ENCODE data around the gene MED22. TPM values are rescaled to one million over a fixed set of nuclear protein-coding genes. Genes with fewer than 3 reads are reported as not detected.
A peak's percentile ranks its signal among the peaks of the same experiment; 100 is the strongest.
"Not testable (repeated sequence)": the region's sequence is repeated elsewhere in the genome, so short reads cannot be mapped to it uniquely, and the experiment has no call there.

MED22 gene
- total RNA-seq, 1 donor from 2014 or later: 52.2 TPM

- Histone ChIP-seq H3K4me1 (peaks cover 11 to 19% of the 10 kb centered on the region in 2 donors), H3K4me3 (peak within 1 kb of the TSS; percentile 80 to 91), H3K27me3 (no peaks in the 10 kb centered on the region), H3K9me3 (no peaks in the 10 kb centered on the region), H3K36me3 (peaks cover 38 to 56% of the 10 kb centered on the region in 2 donors), H3K27ac (peak within 1 kb of the TSS; percentile 50 to 57)
- no peak for TF ChIP-seq CTCF (IDR thresholded peaks at IDR 0.05)
- DNase-seq (ENCODE audit: low spot score in 2 of 2): peak; percentile 46 to 93
- intact Hi-C loops (cut with DNase I): loop anchor here (1.0 to 5.0 kb wide), 5 partner anchors 12 to 689 kb away; partner anchors contain the start of genes BRD3OS, GTF3C5, MED22 and RPL7A
Observed at GRCh38 chr9:133335924-133336811, 11.8 kb downstream of the MED22 start, which contains the start of gene SURF6. Gene SURF6 (minus strand): TSS chr9:133336188. CDS start chr9:133336132, 56 bp downstream.

GRCh38 chr9:133334888-133335287 lies 13.0 kb downstream of the MED22 start:
- H3K36me3 ChIP-seq: peaks cover 37 to 52% of the 10 kb centered on the region in 2 donors
- not testable (repeated sequence) for H3K27ac ChIP-seq

GRCh38 chr9:133334161-133334560 lies 13.8 kb downstream of the MED22 start:
- Histone ChIP-seq H3K27me3 (no peaks in the 10 kb centered on the region), H3K9me3 (no peaks in the 10 kb centered on the region), H3K36me3 (peaks cover 37 to 45% of the 10 kb centered on the region in 2 donors), H3K27ac (no peak overlapping the region), H3K4me3 (no peak overlapping the region), H3K4me1 (peaks cover 11 to 19% of the 10 kb centered on the region in 2 donors)
- no peak for DNase-seq (ENCODE audit: low spot score in 2 of 2)
- intact Hi-C loops (cut with DNase I): no loop called here
- TF ChIP-seq CTCF (IDR thresholded peaks at IDR 0.05): no peak

More at GRCh38 chr9:133334888-133335287, 13.0 kb downstream of the MED22 start:
- H3K9me3 ChIP-seq; DNase-seq (ENCODE audit: low spot score in 2 of 2); H3K27me3 ChIP-seq: not testable (repeated sequence)
- intact Hi-C loops (cut with DNase I): loop anchor here (5.0 kb wide), 1 partner anchor 303 kb away; the partner anchor contains the start of gene GTF3C5
- peak overlapping the region; percentile 80 to 91 for H3K4me3 ChIP-seq
- H3K4me1 ChIP-seq: peaks cover 11 to 19% of the 10 kb centered on the region in 2 donors

- intact Hi-C loops (cut with DNase I): no loop called here
- peak in 1 of 2 donors; percentile 51 for DNase-seq (ENCODE audit: low spot score in 2 of 2)
Observed at GRCh38 chr9:133333566-133333965, 14.4 kb downstream of the MED22 start.

GRCh38 chr9:133333011-133333410 lies 14.9 kb downstream of the MED22 start:
- no peak overlapping the region for H3K4me3 ChIP-seq
- peaks cover 11 to 19% of the 10 kb centered on the region in 2 donors for H3K4me1 ChIP-seq
- peaks cover 37 to 42% of the 10 kb centered on the region in 2 donors for H3K36me3 ChIP-seq
- DNase-seq (ENCODE audit: low spot score in 2 of 2): no peak
- no peak for TF ChIP-seq CTCF (IDR thresholded peaks at IDR 0.05)
- H3K27ac ChIP-seq: no peak overlapping the region
- no peaks in the 10 kb centered on the region for H3K27me3 ChIP-seq
- H3K9me3 ChIP-seq: no peaks in the 10 kb centered on the region
- intact Hi-C loops (cut with DNase I): no loop called here

More at GRCh38 chr9:133333566-133333965, 14.4 kb downstream of the MED22 start:
- no peak for TF ChIP-seq CTCF (IDR thresholded peaks at IDR 0.05)
- Histone ChIP-seq H3K4me3 (no peak overlapping the region), H3K4me1 (peaks cover 11 to 19% of the 10 kb centered on the region in 2 donors), H3K27ac (no peak overlapping the region), H3K36me3 (peaks cover 37 to 42% of the 10 kb centered on the region in 2 donors), H3K9me3 (no peaks in the 10 kb centered on the region), H3K27me3 (no peaks in the 10 kb centered on the region)

- intact Hi-C loops (cut with DNase I): no loop called here
- peak in 1 of 2 donors; percentile 51 for DNase-seq (ENCODE audit: low spot score in 2 of 2)
Observed at GRCh38 chr9:133332381-133332730, 15.6 kb downstream of the MED22 start.

More at GRCh38 chr9:133332381-133332730, 15.6 kb downstream of the MED22 start:
- Histone ChIP-seq H3K27me3 (no peaks in the 10 kb centered on the region), H3K36me3 (peaks cover 37 to 42% of the 10 kb centered on the region in 2 donors), H3K27ac (no peak overlapping the region), H3K4me3 (no peak overlapping the region), H3K9me3 (no peaks in the 10 kb centered on the region), H3K4me1 (peaks cover 11 to 19% of the 10 kb centered on the region in 2 donors)
- no peak for TF ChIP-seq CTCF (IDR thresholded peaks at IDR 0.05)

Data from ascending aorta (tissue), 2 donors.